Hepatocyte (in vitro differentiated cells): ENCODE data around the gene DIPK1A.

Experiments used
- CTCF ChIP-seq: fragments of 200-600 bp; sonication (generic); IDR thresholded peaks from 2 replicates; pipeline ENCODE4 v1.5.1; 2016; ENCODE audit warnings: antibody characterized with exemption, mild to moderate bottlenecking; ENCODE audit not compliant: poor library complexity
- EZH2 ChIP-seq: fragments of 200-600 bp; sonication (generic); IDR thresholded peaks from 2 replicates; pipeline ENCODE4 v1.6.1; 2016; ENCODE audit warnings: antibody characterized with exemption, mild to moderate bottlenecking, borderline replicate concordance
- EZH2phosphoT487 ChIP-seq: fragments of 200-600 bp; sonication (generic); IDR thresholded peaks from one replicate; pipeline ENCODE4 v1.6.1; 2018; ENCODE audit warnings: antibody characterized with exemption, mild to moderate bottlenecking, low read depth, moderate library complexity; ENCODE audit not compliant: unreplicated experiment, severe bottlenecking

GRCh38 chr1:92839442-92839841, 121.8 kb downstream of the DIPK1A start:
- TF ChIP-seq EZH2 (no peak), CTCF (no peak), EZH2phosphoT487 (no peak)
